Large intestine (tissue), 3 donors: ENCODE data around the gene CNGB1. TPM values are rescaled to one million over a fixed set of nuclear protein-coding genes. Genes with fewer than 3 reads are reported as not detected.
A peak's percentile ranks its signal among the peaks of the same experiment; 100 is the strongest.
"Not testable (repeated sequence)": the region's sequence is repeated elsewhere in the genome, so short reads cannot be mapped to it uniquely, and the experiment has no call there.

Experiments used
- DNase-seq, 2 donors: peaks; one replicate each; pipeline versions ENCODE4 v3.0.0 to v3.0.0-alpha.2; 2013
- H3K27ac ChIP-seq: one replicate; pipeline ENCODE4 v1.5.1; 2013; ENCODE audit warnings: low read length
- H3K27me3 ChIP-seq: 2 replicates; pipeline ENCODE4 v1.6.1; 2013; ENCODE audit warnings: low read length; ENCODE audit not compliant: control insufficient read depth, insufficient read depth
- H3K36me3 ChIP-seq: 2 replicates; pipeline ENCODE4 v1.6.1; 2013; ENCODE audit warnings: low read length; ENCODE audit not compliant: control insufficient read depth, insufficient read depth
- H3K4me1 ChIP-seq: one replicate; pipeline ENCODE4 v1.6.1; 2013; ENCODE audit warnings: low read length; ENCODE audit not compliant: control insufficient read depth, insufficient read depth
- H3K4me3 ChIP-seq: one replicate; pipeline ENCODE4 v1.5.1; 2013; ENCODE audit warnings: low read length
- H3K9me3 ChIP-seq: one replicate; pipeline ENCODE4 v1.6.1; 2013; ENCODE audit warnings: mild to moderate bottlenecking, low read depth, low read length, moderate library complexity; ENCODE audit not compliant: control insufficient read depth
- WGBS: methylation state at CpG from one replicate; pipeline ENCODE4 v1.1.5; 2013; ENCODE audit warnings: low lambda C conversion rate; ENCODE audit not compliant: insufficient coverage; 5-methylcytosine and 5-hydroxymethylcytosine counted together
- polyA plus RNA-seq: library from polyadenylated mRNA; unstranded; fragments of 120-200 nt; gene quantifications from one replicate; pipeline ENCODE4 v1.2.1, GENCODE V29; 2013

The CNGB1 gene
- polyA plus RNA-seq, 1 donor = 7.5 TPM

- Histone ChIP-seq H3K9me3 (peaks cover 3% of the 10 kb centered on the region), H3K4me1 (peaks cover 8% of the 10 kb centered on the region)
- WGBS = 83% methylated on average over 1 of the region's 18 CpGs
These were observed 73.7 kb downstream of the CNGB1 start for GRCh38 chr16:57897053-57897784.

GRCh38 chr16:57895081-57895547 is 75.8 kb downstream of the CNGB1 start:
- DNase-seq, H3K36me3 ChIP-seq, H3K4me3 ChIP-seq, H3K27me3 ChIP-seq, H3K27ac ChIP-seq, H3K4me1 ChIP-seq, H3K9me3 ChIP-seq: not testable (repeated sequence)
- WGBS = 100% methylated on average over 2 of the region's 3 CpGs

More at GRCh38 chr16:57897053-57897784, 73.7 kb downstream of the CNGB1 start:
- peaks cover 3% of the 10 kb centered on the region for H3K27me3 ChIP-seq
- DNase-seq = no peak
- no peaks in the 10 kb centered on the region for H3K36me3 ChIP-seq
- H3K27ac ChIP-seq = no peak overlapping the region
- no peak overlapping the region for H3K4me3 ChIP-seq

- H3K27ac ChIP-seq = peak overlapping the region; percentile 27
- peaks cover 4% of the 10 kb centered on the region for H3K4me1 ChIP-seq
- H3K9me3 ChIP-seq = peaks cover 3% of the 10 kb centered on the region
- no peak overlapping the region for H3K4me3 ChIP-seq
- no peak for DNase-seq
- H3K36me3 ChIP-seq = no peaks in the 10 kb centered on the region
- H3K27me3 ChIP-seq = peaks cover 3% of the 10 kb centered on the region
- WGBS = 58% methylated on average over 2 of the region's 10 CpGs
These were observed 76.4 kb downstream of the CNGB1 start for GRCh38 chr16:57894390-57895080.

GRCh38 chr16:57893559-57894389 is 77.2 kb downstream of the CNGB1 start:
- H3K4me3 ChIP-seq = no peak overlapping the region
- H3K9me3 ChIP-seq = peaks cover 3% of the 10 kb centered on the region
- no peaks in the 10 kb centered on the region for H3K36me3 ChIP-seq
- peaks cover 4% of the 10 kb centered on the region for H3K4me1 ChIP-seq
- no CpG with 5 or more reads among the region's 17 CpGs for WGBS
- H3K27ac ChIP-seq = peak overlapping the region; percentile 27
- peak; percentile 66 to 78 for DNase-seq
- peaks cover 3% of the 10 kb centered on the region for H3K27me3 ChIP-seq

- DNase-seq = no peak
- peaks cover 4% of the 10 kb centered on the region for H3K4me1 ChIP-seq
- peaks cover 3% of the 10 kb centered on the region for H3K9me3 ChIP-seq
- no peaks in the 10 kb centered on the region for H3K36me3 ChIP-seq
- WGBS = no CpG with 5 or more reads among the region's 5 CpGs
- H3K27ac ChIP-seq = no peak overlapping the region
- peaks cover 6% of the 10 kb centered on the region for H3K27me3 ChIP-seq
- H3K4me3 ChIP-seq = no peak overlapping the region
These were observed 77.7 kb downstream of the CNGB1 start for GRCh38 chr16:57893217-57893558.

GRCh38 chr16:57892447-57893096 is 78.4 kb downstream of the CNGB1 start:
- peaks cover 9% of the 10 kb centered on the region for H3K27me3 ChIP-seq
- WGBS = no CpG with 5 or more reads among the region's 10 CpGs

GRCh38 chr16:57892041-57892440 is 78.9 kb downstream of the CNGB1 start:
- no peaks in the 10 kb centered on the region for H3K9me3 ChIP-seq
- WGBS = 80% methylated on average over 1 of the region's 8 CpGs
- no peak for DNase-seq
- no peaks in the 10 kb centered on the region for H3K36me3 ChIP-seq
- peaks cover 4% of the 10 kb centered on the region for H3K4me1 ChIP-seq
- peaks cover 12% of the 10 kb centered on the region for H3K27me3 ChIP-seq
- no peak overlapping the region for H3K4me3 ChIP-seq
- H3K27ac ChIP-seq = no peak overlapping the region

More at GRCh38 chr16:57892447-57893096, 78.4 kb downstream of the CNGB1 start:
- Histone ChIP-seq H3K9me3 (peaks cover 3% of the 10 kb centered on the region), H3K4me3 (no peak overlapping the region), H3K36me3 (no peaks in the 10 kb centered on the region), H3K4me1 (peaks cover 4% of the 10 kb centered on the region), H3K27ac (no peak overlapping the region)
- peak in 1 of 2 donors; percentile 22 for DNase-seq

GRCh38 chr16:57890752-57891111 is 80.2 kb downstream of the CNGB1 start:
- Histone ChIP-seq H3K27me3 (peaks cover 20% of the 10 kb centered on the region), H3K27ac (no peak overlapping the region), H3K36me3 (no peaks in the 10 kb centered on the region), H3K4me1 (peaks cover 4% of the 10 kb centered on the region), H3K9me3 (no peaks in the 10 kb centered on the region), H3K4me3 (no peak overlapping the region)
- WGBS = no CpG with 5 or more reads among the region's 3 CpGs
- DNase-seq = no peak

GRCh38 chr16:57889960-57890751 is 80.8 kb downstream of the CNGB1 start:
- Histone ChIP-seq H3K36me3 (no peaks in the 10 kb centered on the region), H3K4me3 (no peak overlapping the region), H3K27me3 (peaks cover 21% of the 10 kb centered on the region), H3K4me1 (peaks cover 4% of the 10 kb centered on the region), H3K27ac (no peak overlapping the region), H3K9me3 (no peaks in the 10 kb centered on the region)
- peak in 1 of 2 donors; percentile 16 for DNase-seq
- WGBS = no CpG with 5 or more reads among the region's 9 CpGs
